Peyer's patch (tissue), 4 donors: Measurements from ENCODE around the gene DDX49.

Experiments
- POLR2A ChIP-seq, 2 donors: fragments of 450-650 bp; IDR thresholded peaks; one replicate each; pipeline ENCODE4 v1.5.1; 2017; ENCODE audit warnings: antibody characterized with exemption in 2 of 2, mild to moderate bottlenecking in 2 of 2, moderate library complexity in 2 of 2
- TF ChIP-seq, protein P1 (sequence below), 6 experiments: fragments of 450-650 bp in 4 of 6; fragments of 200-600 bp in 2 of 6; sonication (generic) in 1 of 6; IDR thresholded peaks; one replicate each; pipeline ENCODE4 v1.5.1; 2017 to 2019; ENCODE audit warnings: antibody characterized with exemption in 6 of 6, mild to moderate bottlenecking in 3 of 6, moderate library complexity in 1 of 6

DNA sequence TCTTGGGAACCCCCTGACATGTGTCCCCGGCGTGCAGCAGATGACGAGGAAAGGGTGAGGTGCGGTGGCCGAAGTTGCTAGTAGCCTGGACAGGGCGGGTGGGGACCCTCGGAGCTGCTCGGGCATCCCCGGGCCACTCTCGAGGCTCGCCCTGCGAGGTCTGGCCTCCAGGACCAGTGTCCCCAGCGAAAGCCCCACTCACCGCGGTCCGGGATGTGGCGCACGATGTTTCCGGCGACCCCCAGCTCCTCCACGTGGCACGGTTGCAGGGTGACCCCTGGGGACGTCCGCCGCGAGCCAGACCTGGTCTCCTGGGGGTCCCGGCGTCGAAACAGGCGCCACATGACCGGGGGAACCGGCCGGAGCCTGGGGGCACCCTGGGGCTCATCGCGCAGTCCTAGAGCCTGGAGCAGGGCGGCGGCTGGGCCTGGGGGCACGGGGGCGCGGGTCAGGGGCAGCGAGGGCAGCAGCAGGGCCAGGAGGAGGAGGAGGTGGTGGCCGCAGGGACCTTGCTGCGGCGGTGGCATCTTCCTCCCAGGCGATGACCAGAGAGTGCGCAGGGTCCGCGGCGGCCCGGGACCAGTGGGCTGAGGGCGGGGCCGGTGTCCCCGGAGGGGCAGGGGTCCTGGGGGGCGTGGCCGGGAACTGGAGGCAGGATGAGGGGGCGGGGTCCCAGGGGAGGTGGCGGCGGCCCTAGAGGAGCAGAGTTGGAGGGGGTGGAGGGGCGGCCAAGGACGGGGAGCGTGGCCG lies 49.6 kb upstream of the DDX49 start:
- TF ChIP-seq, protein P1, sequence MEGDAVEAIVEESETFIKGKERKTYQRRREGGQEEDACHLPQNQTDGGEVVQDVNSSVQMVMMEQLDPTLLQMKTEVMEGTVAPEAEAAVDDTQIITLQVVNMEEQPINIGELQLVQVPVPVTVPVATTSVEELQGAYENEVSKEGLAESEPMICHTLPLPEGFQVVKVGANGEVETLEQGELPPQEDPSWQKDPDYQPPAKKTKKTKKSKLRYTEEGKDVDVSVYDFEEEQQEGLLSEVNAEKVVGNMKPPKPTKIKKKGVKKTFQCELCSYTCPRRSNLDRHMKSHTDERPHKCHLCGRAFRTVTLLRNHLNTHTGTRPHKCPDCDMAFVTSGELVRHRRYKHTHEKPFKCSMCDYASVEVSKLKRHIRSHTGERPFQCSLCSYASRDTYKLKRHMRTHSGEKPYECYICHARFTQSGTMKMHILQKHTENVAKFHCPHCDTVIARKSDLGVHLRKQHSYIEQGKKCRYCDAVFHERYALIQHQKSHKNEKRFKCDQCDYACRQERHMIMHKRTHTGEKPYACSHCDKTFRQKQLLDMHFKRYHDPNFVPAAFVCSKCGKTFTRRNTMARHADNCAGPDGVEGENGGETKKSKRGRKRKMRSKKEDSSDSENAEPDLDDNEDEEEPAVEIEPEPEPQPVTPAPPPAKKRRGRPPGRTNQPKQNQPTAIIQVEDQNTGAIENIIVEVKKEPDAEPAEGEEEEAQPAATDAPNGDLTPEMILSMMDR (IDR thresholded peaks at IDR 0.05): no peak
- TF ChIP-seq POLR2A (IDR thresholded peaks at IDR 0.05): no peak
